Mucosa of descending colon (tissue), 3 donors: Measurements from ENCODE around the gene HSD17B12. TPM values are rescaled to one million over a fixed set of nuclear protein-coding genes. Genes with fewer than 3 reads are reported as not detected.

Experiments
- ATAC-seq: fragments of 200-7000 bp; cut with Tn5 transposase; one replicate; pipeline ENCODE4 v1.9.1; 2020; ENCODE audit warnings: mild to moderate bottlenecking, moderate library complexity
- DNase-seq, 3 donors: peaks; one replicate each; pipeline ENCODE4 v3.0.0-alpha.2; 2020
- H3K36me3 ChIP-seq: fragments of 200-600 bp; one replicate; pipeline ENCODE4 v1.8.0; 2021; ENCODE audit warnings: low read depth, mild to moderate bottlenecking
- H3K4me1 ChIP-seq: fragments of 200-600 bp; one replicate; pipeline ENCODE4 v1.8.0; 2021; ENCODE audit warnings: low read depth, mild to moderate bottlenecking
- H3K4me3 ChIP-seq: fragments of 200-600 bp; one replicate; pipeline ENCODE4 v1.8.0; 2021; ENCODE audit warnings: mild to moderate bottlenecking
- H3K9me3 ChIP-seq: fragments of 200-600 bp; one replicate; pipeline ENCODE4 v1.8.0; 2021; ENCODE audit warnings: mild to moderate bottlenecking
- intact Hi-C, 2 donors: fragments of 100-400 bp; cut with DNase I in 1 of 2; cut with micrococcal nuclease in 1 of 2; formaldehyde crosslinking; loops; one replicate each; pipeline versions ENCODE4 v1.11.0 to v1.11.1; 2022; cut with DNase I, micrococcal nuclease
- total RNA-seq, 3 donors: library from RNA; stranded (reverse); fragmentation: NEBNext Ultra II Directional in 2 of 3; extraction: Animal tissue kit (Norgen Biotek cat#: 25700) in 2 of 3; gene quantifications; one replicate each; pipeline versions ENCODE4 v1.2.1 to v1.2.4, GENCODE V29; 2021 to 2023
- TF ChIP-seq, protein P1 (sequence below): fragments of 200-600 bp; IDR thresholded peaks from one replicate; pipeline ENCODE4 v1.8.0; 2022; ENCODE audit warnings: antibody characterized with exemption, mild to moderate bottlenecking
- donor health status: DM: no; HTN: no; CAD: no; lungs with moderate emphysema.
- donor health status: DM: no; HTN: no; CAD: no.
- donor health status: DM: no; HTN: yes; CAD: no.

HSD17B12 gene
- total RNA-seq, 3 donors from 2014 or later = 63.0 to 119 (median 114) TPM

DNA sequence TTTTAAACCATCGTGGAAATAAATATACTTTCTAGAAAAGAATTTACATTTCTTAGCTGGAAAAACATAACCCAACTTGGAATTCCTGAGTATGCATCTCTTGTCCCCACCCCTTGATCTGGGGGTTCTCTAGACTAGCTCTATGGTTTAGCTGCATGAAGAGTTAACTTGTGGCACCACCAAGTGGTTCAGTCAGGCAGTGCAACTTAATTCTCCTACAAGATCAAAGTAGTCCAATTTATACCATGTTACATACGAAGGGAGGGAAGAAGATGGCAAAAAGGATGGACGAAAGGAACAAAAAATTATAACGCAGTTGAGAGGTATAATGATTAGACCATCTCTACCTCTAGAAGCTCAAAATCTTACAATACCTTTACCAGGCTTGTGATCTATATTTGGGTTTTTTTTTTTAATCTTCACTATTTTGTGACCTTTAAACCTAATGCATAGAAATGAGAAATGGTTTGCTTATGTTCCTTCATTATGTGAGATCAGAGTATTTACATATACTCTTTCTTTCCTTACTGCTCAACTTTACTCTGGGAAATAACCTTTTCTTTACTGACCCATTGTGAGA, 171.6 kb downstream of the HSD17B12 start:
- Histone ChIP-seq H3K36me3 (no peaks in the 10 kb centered on the region), H3K9me3 (no peaks in the 10 kb centered on the region), H3K4me3 (no peak overlapping the region), H3K4me1 (no peaks in the 10 kb centered on the region)
- peak in 1 of 3 donors; percentile 80 for DNase-seq
- peak; percentile 75 for ATAC-seq
- TF ChIP-seq, protein P1, sequence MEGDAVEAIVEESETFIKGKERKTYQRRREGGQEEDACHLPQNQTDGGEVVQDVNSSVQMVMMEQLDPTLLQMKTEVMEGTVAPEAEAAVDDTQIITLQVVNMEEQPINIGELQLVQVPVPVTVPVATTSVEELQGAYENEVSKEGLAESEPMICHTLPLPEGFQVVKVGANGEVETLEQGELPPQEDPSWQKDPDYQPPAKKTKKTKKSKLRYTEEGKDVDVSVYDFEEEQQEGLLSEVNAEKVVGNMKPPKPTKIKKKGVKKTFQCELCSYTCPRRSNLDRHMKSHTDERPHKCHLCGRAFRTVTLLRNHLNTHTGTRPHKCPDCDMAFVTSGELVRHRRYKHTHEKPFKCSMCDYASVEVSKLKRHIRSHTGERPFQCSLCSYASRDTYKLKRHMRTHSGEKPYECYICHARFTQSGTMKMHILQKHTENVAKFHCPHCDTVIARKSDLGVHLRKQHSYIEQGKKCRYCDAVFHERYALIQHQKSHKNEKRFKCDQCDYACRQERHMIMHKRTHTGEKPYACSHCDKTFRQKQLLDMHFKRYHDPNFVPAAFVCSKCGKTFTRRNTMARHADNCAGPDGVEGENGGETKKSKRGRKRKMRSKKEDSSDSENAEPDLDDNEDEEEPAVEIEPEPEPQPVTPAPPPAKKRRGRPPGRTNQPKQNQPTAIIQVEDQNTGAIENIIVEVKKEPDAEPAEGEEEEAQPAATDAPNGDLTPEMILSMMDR = no peak
- intact Hi-C loops = no loop called here

DNA sequence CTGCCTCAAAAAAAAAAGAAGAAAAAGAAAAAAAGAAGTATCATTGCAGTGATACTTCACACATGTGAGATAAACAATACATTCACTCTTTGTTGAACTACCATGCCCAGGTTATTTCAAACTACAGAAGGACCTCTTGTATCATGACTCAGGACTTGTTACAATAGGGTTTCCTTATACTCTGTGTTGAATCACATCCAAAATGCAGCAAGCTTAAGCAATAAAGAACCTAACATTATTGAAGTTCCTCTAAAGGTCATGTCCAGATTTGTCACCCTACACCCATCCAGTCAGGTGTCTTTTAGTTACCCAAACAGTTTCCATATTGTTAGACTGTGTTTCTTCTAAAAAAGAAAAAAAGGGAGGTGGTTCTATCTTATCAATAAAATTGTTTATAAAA, 173.2 kb downstream of the HSD17B12 start:
- DNase-seq = no peak
- intact Hi-C loops = no loop called here
- H3K4me1 ChIP-seq = no peaks in the 10 kb centered on the region
- no peak overlapping the region for H3K4me3 ChIP-seq
- H3K9me3 ChIP-seq = no peaks in the 10 kb centered on the region
- no peak for ATAC-seq
- TF ChIP-seq, protein P1 = no peak
- no peaks in the 10 kb centered on the region for H3K36me3 ChIP-seq

DNA sequence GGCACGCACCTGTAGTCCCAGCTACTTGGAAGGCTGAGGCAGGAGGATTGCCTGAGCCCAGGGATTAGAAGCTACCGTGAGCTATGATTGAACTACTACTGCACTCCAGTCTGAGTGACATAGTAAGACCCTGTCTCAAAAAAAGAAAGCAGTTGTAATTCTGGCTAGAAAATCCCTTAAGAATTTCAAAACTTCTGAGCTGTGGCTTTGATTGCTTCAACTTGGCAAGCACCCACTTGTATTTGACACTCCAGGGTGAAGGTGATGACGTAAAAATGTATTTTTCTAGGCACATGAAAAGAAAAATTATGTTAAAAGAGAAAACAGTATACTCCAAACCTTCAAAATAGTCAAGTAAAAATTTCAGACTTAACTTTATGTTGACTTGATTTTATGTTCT, 176.5 kb downstream of the HSD17B12 start:
- ATAC-seq = no peak
- TF ChIP-seq, protein P1 = no peak
- Histone ChIP-seq H3K9me3 (peaks cover 3% of the 10 kb centered on the region), H3K4me1 (no peaks in the 10 kb centered on the region), H3K36me3 (no peaks in the 10 kb centered on the region), H3K4me3 (no peak overlapping the region)
- intact Hi-C loops = no loop called here
- no peak for DNase-seq

DNA sequence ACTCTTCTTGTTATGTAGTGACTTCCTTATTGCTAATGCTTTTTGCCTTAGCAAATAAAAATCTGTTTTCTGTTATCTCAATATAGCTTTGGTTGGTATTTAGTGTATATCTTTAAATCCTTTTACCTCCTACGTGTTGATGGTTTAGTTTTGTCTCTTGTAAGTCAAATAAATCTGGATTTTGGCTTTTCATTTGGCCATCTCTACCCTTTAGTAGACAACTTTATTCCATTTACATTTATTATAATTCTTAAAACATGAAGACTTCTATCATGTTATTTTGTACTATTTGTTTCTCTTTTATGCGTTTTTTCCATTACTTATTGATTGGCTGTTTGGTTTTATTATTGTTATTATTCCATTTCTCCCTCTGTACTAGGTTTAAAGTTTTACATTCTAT, 180.6 kb downstream of the HSD17B12 start:
- ATAC-seq = no peak
- peaks cover 3% of the 10 kb centered on the region for H3K9me3 ChIP-seq
- intact Hi-C loops = no loop called here

DNA sequence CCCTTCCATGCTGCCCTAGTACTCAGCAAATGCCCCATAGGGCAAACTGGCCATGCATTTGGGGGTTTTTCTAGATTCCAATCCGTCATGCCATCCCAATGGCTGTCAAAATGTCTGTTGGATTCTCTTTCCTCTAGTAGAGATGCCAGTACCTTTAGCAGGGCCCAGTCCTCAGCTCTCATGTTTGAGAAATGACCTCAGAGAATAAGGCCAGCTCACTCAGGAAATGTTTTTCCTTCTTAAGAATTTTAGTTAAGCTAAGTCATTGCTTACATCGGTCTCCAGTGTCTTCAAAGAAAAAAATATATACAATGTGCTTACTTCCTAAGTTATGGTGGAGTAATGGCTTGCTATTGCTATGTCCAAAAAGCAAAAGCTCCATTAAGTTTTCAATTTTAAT, 186.0 kb downstream of the HSD17B12 start:
- no peak for ATAC-seq
- Histone ChIP-seq H3K9me3 (no peaks in the 10 kb centered on the region), H3K4me3 (no peak overlapping the region), H3K4me1 (no peaks in the 10 kb centered on the region), H3K36me3 (no peaks in the 10 kb centered on the region)
- DNase-seq = no peak
- TF ChIP-seq, protein P1 = no peak
- intact Hi-C loops = no loop called here

More for the DNA sequence above, 180.6 kb downstream of the HSD17B12 start:
- no peak for DNase-seq
- H3K36me3 ChIP-seq = no peaks in the 10 kb centered on the region
- no peaks in the 10 kb centered on the region for H3K4me1 ChIP-seq
- no peak overlapping the region for H3K4me3 ChIP-seq
- TF ChIP-seq, protein P1 = no peak

DNA sequence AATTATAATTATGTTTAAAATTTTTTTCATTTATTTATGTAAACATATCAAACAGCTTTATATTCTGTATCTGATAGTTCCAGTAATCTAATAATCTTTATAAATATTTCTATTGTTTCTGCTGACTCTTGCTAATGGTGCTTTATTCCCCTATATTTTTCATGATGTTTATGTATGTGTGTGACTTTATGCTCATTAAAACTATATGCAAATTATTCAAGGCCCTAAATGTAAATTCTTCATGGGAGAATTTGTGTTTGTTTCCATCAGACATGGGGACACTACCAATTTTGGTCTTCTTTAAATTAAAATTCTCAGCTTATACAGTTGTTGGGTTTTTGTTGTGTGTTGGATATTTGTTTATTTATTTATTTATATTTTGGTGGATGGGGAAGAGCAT, 186.4 kb downstream of the HSD17B12 start:
- H3K36me3 ChIP-seq = no peaks in the 10 kb centered on the region
- TF ChIP-seq, protein P1 = no peak
- no peak for DNase-seq
- no peaks in the 10 kb centered on the region for H3K4me1 ChIP-seq
- no peaks in the 10 kb centered on the region for H3K9me3 ChIP-seq
- no peak overlapping the region for H3K4me3 ChIP-seq
- intact Hi-C loops = no loop called here
- ATAC-seq = no peak
